ENCODE measurements around the gene UMODL1. TPM values are rescaled to one million over a fixed set of nuclear protein-coding genes. Genes with fewer than 3 reads are reported as not detected.

The UMODL1 gene
- total and polyA plus RNA-seq, 9 donors: 0.01 to 2.2 (median 0.24) TPM; not detected in 5

- TF ChIP-seq EP300 (IDR thresholded peaks at IDR 0.05) (no peak), POLR2A (IDR thresholded peaks at IDR 0.05) (no peak)
- TF ChIP-seq, protein P1, sequence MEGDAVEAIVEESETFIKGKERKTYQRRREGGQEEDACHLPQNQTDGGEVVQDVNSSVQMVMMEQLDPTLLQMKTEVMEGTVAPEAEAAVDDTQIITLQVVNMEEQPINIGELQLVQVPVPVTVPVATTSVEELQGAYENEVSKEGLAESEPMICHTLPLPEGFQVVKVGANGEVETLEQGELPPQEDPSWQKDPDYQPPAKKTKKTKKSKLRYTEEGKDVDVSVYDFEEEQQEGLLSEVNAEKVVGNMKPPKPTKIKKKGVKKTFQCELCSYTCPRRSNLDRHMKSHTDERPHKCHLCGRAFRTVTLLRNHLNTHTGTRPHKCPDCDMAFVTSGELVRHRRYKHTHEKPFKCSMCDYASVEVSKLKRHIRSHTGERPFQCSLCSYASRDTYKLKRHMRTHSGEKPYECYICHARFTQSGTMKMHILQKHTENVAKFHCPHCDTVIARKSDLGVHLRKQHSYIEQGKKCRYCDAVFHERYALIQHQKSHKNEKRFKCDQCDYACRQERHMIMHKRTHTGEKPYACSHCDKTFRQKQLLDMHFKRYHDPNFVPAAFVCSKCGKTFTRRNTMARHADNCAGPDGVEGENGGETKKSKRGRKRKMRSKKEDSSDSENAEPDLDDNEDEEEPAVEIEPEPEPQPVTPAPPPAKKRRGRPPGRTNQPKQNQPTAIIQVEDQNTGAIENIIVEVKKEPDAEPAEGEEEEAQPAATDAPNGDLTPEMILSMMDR (IDR thresholded peaks at IDR 0.05): no peak
- no peak for DNase-seq
- no peaks in the 10 kb centered on the region for H3K27me3 ChIP-seq
- intact Hi-C loops (cut with DNase I): no loop called here
- H3K36me3 ChIP-seq: no peaks in the 10 kb centered on the region
- no peak overlapping the region for H3K27ac ChIP-seq
- WGBS, 3 donors: 86 to 88% (median 87%) methylated on average over 14 of the region's 14 CpGs
- no peak overlapping the region for H3K4me3 ChIP-seq
- no peaks in the 10 kb centered on the region for H3K4me1 ChIP-seq (ENCODE audit: insufficient read depth)
- H3K9me3 ChIP-seq: no peaks in the 10 kb centered on the region
These were observed 38.4 kb downstream of the UMODL1 start for GRCh38 chr21:42109473-42109872.

- Histone ChIP-seq H3K9me3 (no peaks in the 10 kb centered on the region), H3K4me3 (no peak overlapping the region), H3K27me3 (no peaks in the 10 kb centered on the region), H3K4me1 (ENCODE audit: insufficient read depth) (no peaks in the 10 kb centered on the region), H3K36me3 (no peaks in the 10 kb centered on the region), H3K27ac (no peak overlapping the region)
- TF ChIP-seq POLR2A (IDR thresholded peaks at IDR 0.05) (no peak), EP300 (IDR thresholded peaks at IDR 0.05) (no peak)
- TF ChIP-seq, protein P1 (IDR thresholded peaks at IDR 0.05): no peak
- WGBS, 3 donors: 72 to 83% (median 76%) methylated on average over 17 of the region's 17 CpGs
- intact Hi-C loops (cut with DNase I): loop anchor here in 3 of 4 donors (5.0 to 10.0 kb wide), 4 partner anchors 175 to 823 kb away; no protein-coding TSS in a partner anchor
- no peak for DNase-seq
These were observed 38.9 kb downstream of the UMODL1 start for GRCh38 chr21:42109873-42110525.

- Histone ChIP-seq H3K27me3 (no peaks in the 10 kb centered on the region), H3K4me1 (ENCODE audit: insufficient read depth) (no peaks in the 10 kb centered on the region), H3K27ac (no peak overlapping the region), H3K4me3 (no peak overlapping the region), H3K36me3 (no peaks in the 10 kb centered on the region), H3K9me3 (no peaks in the 10 kb centered on the region)
- intact Hi-C loops (cut with DNase I): loop anchor here in 3 of 4 donors (5.0 to 10.0 kb wide), 4 partner anchors 176 to 824 kb away; no protein-coding TSS in a partner anchor
- TF ChIP-seq EP300 (IDR thresholded peaks at IDR 0.05) (no peak), POLR2A (IDR thresholded peaks at IDR 0.05) (no peak)
- TF ChIP-seq, protein P1 (IDR thresholded peaks at IDR 0.05): no peak
- DNase-seq: no peak
- WGBS, 3 donors: 83 to 86% (median 86%) methylated on average over 19 to 24 of the region's 24 CpGs
These were observed 39.8 kb downstream of the UMODL1 start for GRCh38 chr21:42110691-42111469.

- Histone ChIP-seq H3K9me3 (no peaks in the 10 kb centered on the region), H3K4me3 (no peak overlapping the region), H3K27ac (no peak overlapping the region), H3K36me3 (no peaks in the 10 kb centered on the region), H3K4me1 (ENCODE audit: insufficient read depth) (no peaks in the 10 kb centered on the region), H3K27me3 (no peaks in the 10 kb centered on the region)
- intact Hi-C loops (cut with DNase I): loop anchor here in 3 of 4 donors (5.0 to 10.0 kb wide), 4 partner anchors 177 to 824 kb away; no protein-coding TSS in a partner anchor
- no peak for DNase-seq
- WGBS, 3 donors: 80 to 83% (median 83%) methylated on average over 8 of the region's 8 CpGs
- TF ChIP-seq EP300 (IDR thresholded peaks at IDR 0.05): no peak
- TF ChIP-seq, protein P1 (IDR thresholded peaks at IDR 0.05): no peak
- TF ChIP-seq POLR2A (IDR thresholded peaks at IDR 0.05): no peak
These were observed 40.3 kb downstream of the UMODL1 start for GRCh38 chr21:42111470-42111743.

Data from ovary (tissue), 9 donors.